ENCODE data around the gene KCNH2. TPM values are rescaled to one million over a fixed set of nuclear protein-coding genes. Genes with fewer than 3 reads are reported as not detected.

KCNH2 gene
- total and polyA plus RNA-seq, 2 experiments from 2014 or later, result 8.4 to 9.1 TPM

DNA sequence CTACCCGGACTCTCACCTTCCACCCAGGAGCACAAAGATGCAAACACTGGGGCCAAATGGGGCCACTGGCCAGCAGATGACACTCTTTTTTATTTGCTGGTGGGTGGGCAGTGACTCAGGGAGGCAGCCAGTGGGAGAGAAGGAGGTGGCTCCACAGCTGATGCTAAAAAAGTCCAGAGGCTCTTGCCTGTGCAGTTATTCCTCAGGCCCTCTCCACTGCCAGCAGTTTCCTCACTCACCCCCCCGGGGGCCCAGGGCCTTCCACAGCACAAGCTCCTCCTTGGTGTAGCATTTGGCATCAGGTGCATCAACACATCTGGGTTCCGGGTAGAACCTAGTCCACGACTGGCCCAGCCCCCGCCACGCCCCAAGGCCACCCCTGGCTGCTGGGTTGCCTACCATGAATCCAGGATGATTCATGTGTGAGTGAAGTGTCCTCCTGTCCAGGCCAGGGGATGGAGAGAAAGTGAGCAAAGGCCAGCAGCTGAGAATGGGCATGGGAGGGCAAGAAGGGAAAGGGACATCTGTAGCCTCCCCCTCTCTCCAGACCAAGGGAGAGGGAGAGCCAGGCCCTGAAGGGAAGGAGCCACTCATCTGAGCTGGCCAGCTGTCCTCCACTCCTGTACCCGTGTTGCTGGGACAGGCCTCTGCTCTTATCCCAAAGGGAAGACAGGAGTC is 1.7 kb upstream of the KCNH2 start:
- H3K27ac ChIP-seq, result no peak overlapping the region
- no peak for DNase-seq (ENCODE audit: low spot score)
- peak overlapping the region; percentile 98 for H3K4me2 ChIP-seq
- H3K79me2 ChIP-seq, result no peaks in the 10 kb centered on the region
- H3K9me3 ChIP-seq (ENCODE audit: low read depth), result no peaks in the 10 kb centered on the region
- H3K27me3 ChIP-seq, result peaks cover 31% of the 10 kb centered on the region
- no peaks in the 10 kb centered on the region for H3K36me3 ChIP-seq (replicated peaks; ENCODE audit: insufficient read depth, low read depth)
- TF ChIP-seq EZH2 (IDR thresholded peaks at IDR 0.05; ENCODE audit: borderline replicate concordance), result no peak
- TF ChIP-seq EZH2phosphoT487 (IDR thresholded peaks at IDR 0.05; ENCODE audit: low read depth, severe bottlenecking, unreplicated experiment), result no peak
- TF ChIP-seq, protein P1, sequence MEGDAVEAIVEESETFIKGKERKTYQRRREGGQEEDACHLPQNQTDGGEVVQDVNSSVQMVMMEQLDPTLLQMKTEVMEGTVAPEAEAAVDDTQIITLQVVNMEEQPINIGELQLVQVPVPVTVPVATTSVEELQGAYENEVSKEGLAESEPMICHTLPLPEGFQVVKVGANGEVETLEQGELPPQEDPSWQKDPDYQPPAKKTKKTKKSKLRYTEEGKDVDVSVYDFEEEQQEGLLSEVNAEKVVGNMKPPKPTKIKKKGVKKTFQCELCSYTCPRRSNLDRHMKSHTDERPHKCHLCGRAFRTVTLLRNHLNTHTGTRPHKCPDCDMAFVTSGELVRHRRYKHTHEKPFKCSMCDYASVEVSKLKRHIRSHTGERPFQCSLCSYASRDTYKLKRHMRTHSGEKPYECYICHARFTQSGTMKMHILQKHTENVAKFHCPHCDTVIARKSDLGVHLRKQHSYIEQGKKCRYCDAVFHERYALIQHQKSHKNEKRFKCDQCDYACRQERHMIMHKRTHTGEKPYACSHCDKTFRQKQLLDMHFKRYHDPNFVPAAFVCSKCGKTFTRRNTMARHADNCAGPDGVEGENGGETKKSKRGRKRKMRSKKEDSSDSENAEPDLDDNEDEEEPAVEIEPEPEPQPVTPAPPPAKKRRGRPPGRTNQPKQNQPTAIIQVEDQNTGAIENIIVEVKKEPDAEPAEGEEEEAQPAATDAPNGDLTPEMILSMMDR (IDR thresholded peaks at IDR 0.05; ENCODE audit: poor library complexity), result no peak
- H3K4me3 ChIP-seq, result no peak overlapping the region
- H2AFZ ChIP-seq, result no peak overlapping the region
- WGBS (ENCODE audit: low lambda C conversion rate, missing lambda C conversion rate), result 51% methylated on average over 6 of the region's 7 CpGs
- no peaks in the 10 kb centered on the region for H4K20me1 ChIP-seq (ENCODE audit: insufficient read depth, poor library complexity, severe bottlenecking)
- no peaks in the 10 kb centered on the region for H3K9me2 ChIP-seq (replicated peaks; ENCODE audit: insufficient read depth)
- H3K4me1 ChIP-seq (ENCODE audit: insufficient read depth), result peaks cover 37% of the 10 kb centered on the region

DNA sequence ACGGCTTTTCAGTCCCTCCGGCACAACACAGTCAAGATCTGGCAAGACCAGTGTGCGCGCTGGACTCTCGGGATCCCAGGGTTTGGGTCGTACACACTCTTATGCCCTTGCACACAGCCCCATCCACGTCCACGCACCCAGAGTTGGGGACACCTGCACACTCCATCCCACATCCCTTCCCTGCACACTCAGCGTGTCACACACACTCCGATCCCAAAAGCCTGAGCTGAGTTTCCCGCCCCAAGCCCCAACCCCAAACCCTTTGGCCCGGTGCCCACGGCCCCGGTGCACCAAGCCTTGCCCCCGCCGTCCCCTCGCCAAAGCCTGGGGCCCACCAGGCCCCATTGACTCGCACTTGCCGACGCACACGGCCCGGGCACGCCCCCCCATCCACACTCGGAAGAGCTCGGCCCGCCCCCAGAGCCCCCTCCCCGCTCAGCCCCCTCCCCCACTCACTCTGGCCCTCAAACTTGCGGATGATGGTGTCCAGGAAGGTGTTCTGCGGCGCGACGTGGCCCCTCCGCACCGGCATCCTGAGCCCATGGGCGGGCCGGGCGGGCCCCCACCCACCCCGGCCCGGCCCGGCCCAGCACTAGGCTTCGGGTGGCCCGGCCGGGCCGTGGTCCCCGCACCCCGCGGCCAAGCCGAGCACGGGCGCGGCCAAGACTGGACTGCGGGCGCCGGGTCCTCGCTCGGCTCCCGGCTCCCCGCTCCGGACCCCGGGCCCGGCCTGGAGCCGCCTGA is 567 bp downstream of the KCNH2 start:
- Histone ChIP-seq H3K27me3 (peaks cover 31% of the 10 kb centered on the region), H3K9me2 (replicated peaks; ENCODE audit: insufficient read depth) (no peaks in the 10 kb centered on the region), H3K79me2 (no peaks in the 10 kb centered on the region), H3K4me2 (peak overlapping the region; percentile 95), H3K36me3 (replicated peaks; ENCODE audit: insufficient read depth, low read depth) (no peaks in the 10 kb centered on the region), H3K4me3 (peak overlapping the region; percentile 20), H2AFZ (no peak overlapping the region), H3K27ac (no peak overlapping the region), H3K9me3 (ENCODE audit: low read depth) (no peaks in the 10 kb centered on the region), H3K4me1 (ENCODE audit: insufficient read depth) (peaks cover 48% of the 10 kb centered on the region), H4K20me1 (ENCODE audit: insufficient read depth, poor library complexity, severe bottlenecking) (no peaks in the 10 kb centered on the region)
- 18% methylated on average over 15 of the region's 62 CpGs for WGBS (ENCODE audit: low lambda C conversion rate, missing lambda C conversion rate)
- DNase-seq (ENCODE audit: low spot score), result no peak
- TF ChIP-seq, protein P1 (IDR thresholded peaks at IDR 0.05; ENCODE audit: poor library complexity), result no peak
- TF ChIP-seq EZH2 (IDR thresholded peaks at IDR 0.05; ENCODE audit: borderline replicate concordance), result no peak
- no peak for TF ChIP-seq EZH2phosphoT487 (IDR thresholded peaks at IDR 0.05; ENCODE audit: low read depth, severe bottlenecking, unreplicated experiment)

DNA sequence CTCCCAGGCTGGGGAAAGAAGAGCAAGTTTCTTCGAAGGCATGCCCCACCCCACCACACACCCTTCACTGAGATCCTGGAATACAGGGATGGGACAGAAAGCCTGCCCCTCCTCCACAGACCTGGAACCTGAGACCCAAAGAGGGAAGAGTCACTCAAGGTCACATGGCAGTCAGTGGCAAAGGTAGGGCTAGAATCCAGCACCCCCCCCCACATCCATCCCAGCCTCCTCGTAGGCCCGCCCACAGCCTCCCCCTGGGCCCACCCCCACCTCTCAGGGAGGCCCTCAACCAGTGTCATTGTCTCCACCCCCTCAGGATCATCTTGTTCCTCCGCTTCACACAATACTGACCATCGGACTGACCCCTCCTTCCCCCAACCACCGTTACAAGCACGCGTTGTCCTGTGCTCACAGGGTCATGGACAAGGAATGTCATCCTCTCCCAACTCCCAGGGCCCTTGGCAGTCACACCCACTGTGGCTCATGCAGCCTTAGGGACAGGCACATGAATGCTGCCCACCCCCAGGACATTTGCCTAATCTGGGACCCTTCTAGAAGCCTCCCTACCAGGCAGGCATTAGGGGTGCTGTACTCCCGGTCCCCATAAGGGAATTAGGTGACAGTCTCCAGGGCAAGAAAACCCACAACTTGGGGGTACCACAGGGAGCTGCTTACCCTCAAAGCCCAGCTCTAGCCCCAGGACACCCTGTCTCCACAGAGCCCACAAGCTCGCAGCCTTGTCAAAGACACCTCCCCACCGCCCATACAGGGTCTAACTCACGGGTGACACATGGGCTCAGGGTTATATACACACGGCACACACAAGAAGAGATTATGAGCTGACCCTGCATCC is 1.4 kb downstream of the KCNH2 start:
- Histone ChIP-seq H3K9me2 (replicated peaks; ENCODE audit: insufficient read depth) (no peaks in the 10 kb centered on the region), H3K36me3 (replicated peaks; ENCODE audit: insufficient read depth, low read depth) (no peaks in the 10 kb centered on the region), H3K79me2 (no peaks in the 10 kb centered on the region), H3K9me3 (ENCODE audit: low read depth) (no peaks in the 10 kb centered on the region), H3K27me3 (peaks cover 25% of the 10 kb centered on the region), H3K27ac (no peak overlapping the region), H2AFZ (no peak overlapping the region), H3K4me2 (peak overlapping the region; percentile 95), H3K4me1 (ENCODE audit: insufficient read depth) (peaks cover 55% of the 10 kb centered on the region), H3K4me3 (peak overlapping the region; percentile 20), H4K20me1 (ENCODE audit: insufficient read depth, poor library complexity, severe bottlenecking) (no peaks in the 10 kb centered on the region)
- 40% methylated on average over 13 of the region's 13 CpGs for WGBS (ENCODE audit: low lambda C conversion rate, missing lambda C conversion rate)
- no peak for DNase-seq (ENCODE audit: low spot score)
- TF ChIP-seq, protein P1 (IDR thresholded peaks at IDR 0.05; ENCODE audit: poor library complexity), result no peak
- TF ChIP-seq EZH2phosphoT487 (IDR thresholded peaks at IDR 0.05; ENCODE audit: low read depth, severe bottlenecking, unreplicated experiment), result no peak
- TF ChIP-seq EZH2 (IDR thresholded peaks at IDR 0.05; ENCODE audit: borderline replicate concordance), result no peak

All from hepatocyte (in vitro differentiated cells).